SK-N-SH (cell line): ENCODE results near the gene PHKB. TPM values are rescaled to one million over a fixed set of nuclear protein-coding genes. Genes with fewer than 3 reads are reported as not detected.
"Not testable (repeated sequence)": the region's sequence is repeated elsewhere in the genome, so short reads cannot be mapped to it uniquely, and the experiment has no call there.

Experiments
- CTCF ChIA-PET: fragments of 300-600, 350-600 bp; formaldehyde crosslinking; extraction: SDS; loops from one replicate; lab custom pipeline; 2021; lab: Yijun Ruan, JAX
- POLR2A ChIA-PET: fragments of 350-600 bp; sonication (Branson Sonifier 250); formaldehyde crosslinking; extraction: SDS; loops from one replicate; lab custom pipeline; 2020; ENCODE audit warnings: antibody characterized with exemption, inconsistent platforms; lab: Yijun Ruan, JAX
- DNase-seq: peaks from one replicate; pipeline ENCODE4 v3.0.0; 2012
- H2AFZ ChIP-seq: fragments of 200-600 bp; sonication (generic); 2 replicates; pipeline ENCODE4 v1.8.1; 2016; ENCODE audit warnings: antibody characterized with exemption, mild to moderate bottlenecking, low read depth
- H3F3A ChIP-seq: fragments of 200-600 bp; sonication (generic); replicated peaks from 2 replicates; pipeline ENCODE3; 2016; ENCODE audit warnings: antibody characterized with exemption, mild to moderate bottlenecking; ENCODE audit not compliant: insufficient read depth
- H3K27ac ChIP-seq, 2 experiments: fragments of 200-500 bp in 1 of 2; fragments of 200-600 bp in 1 of 2; sonication (Bioruptor generic) in 1 of 2; sonication (generic), shearing (Covaris generic) in 1 of 2; 2 replicates each; pipeline versions ENCODE4 v1.5.1 to v1.6.1; 2014 to 2016; ENCODE audit warnings: low read depth in 2 of 2, inconsistent platforms in 1 of 2, low read length in 1 of 2, mild to moderate bottlenecking in 1 of 2, mixed read lengths in 1 of 2
- H3K27me3 ChIP-seq: fragments of 200-600 bp; sonication (generic), shearing (Covaris generic); 2 replicates; pipeline ENCODE4 v1.6.1; 2016; ENCODE audit warnings: mixed run types; ENCODE audit not compliant: insufficient read depth
- H3K36me3 ChIP-seq, 2 experiments: fragments of 200-500 bp in 1 of 2; fragments of 200-600 bp in 1 of 2; sonication (Bioruptor generic) in 1 of 2; sonication (generic) in 1 of 2; replicated peaks in 1 of 2; 2 replicates each; pipeline versions ENCODE3 to v1.5.1; 2014 to 2016; ENCODE audit warnings: low read length in 1 of 2, mild to moderate bottlenecking in 1 of 2; ENCODE audit not compliant: insufficient read depth in 2 of 2, control insufficient read depth in 1 of 2
- H3K4me1 ChIP-seq, 2 experiments: fragments of 200-500 bp in 1 of 2; fragments of 200-600 bp in 1 of 2; sonication (Bioruptor generic) in 1 of 2; sonication (generic), shearing (Covaris generic) in 1 of 2; 2 replicates each; pipeline versions ENCODE4 v1.5.1 to v1.6.1; 2014 to 2016; ENCODE audit warnings: low read depth in 1 of 2, low read length in 1 of 2, mixed run types in 1 of 2; ENCODE audit not compliant: insufficient read depth in 2 of 2, control insufficient read depth in 1 of 2
- H3K4me2 ChIP-seq: fragments of 200-600 bp; sonication (generic), shearing (Covaris generic); 2 replicates; pipeline ENCODE4 v1.6.1; 2017; ENCODE audit warnings: mixed run types
- H3K4me3 ChIP-seq, 2 experiments: fragments of 200-500 bp in 1 of 2; fragments of 200-600 bp in 1 of 2; sonication (Bioruptor generic) in 1 of 2; sonication (generic), shearing (Covaris generic) in 1 of 2; 2 replicates each; pipeline versions ENCODE4 v1.5.1 to v1.8.1; 2014 to 2016; ENCODE audit warnings: low read depth in 2 of 2, inconsistent platforms in 1 of 2, low read length in 1 of 2, mild to moderate bottlenecking in 1 of 2, mixed read lengths in 1 of 2, moderate library complexity in 1 of 2
- H3K79me2 ChIP-seq: fragments of 200-600 bp; sonication (generic); 2 replicates; pipeline ENCODE4 v1.8.1; 2017; ENCODE audit warnings: mild to moderate bottlenecking; ENCODE audit not compliant: insufficient read depth
- H3K9ac ChIP-seq: fragments of 200-600 bp; sonication (generic); 2 replicates; pipeline ENCODE4 v1.6.1; 2017; ENCODE audit warnings: mixed run types
- H3K9me2 ChIP-seq: fragments of 200-600 bp; sonication (generic); 2 replicates; pipeline ENCODE4 v1.6.1; 2017; ENCODE audit warnings: mixed run types
- H3K9me3 ChIP-seq: fragments of 200-600 bp; sonication (generic); 2 replicates; pipeline ENCODE4 v1.6.1; 2017; ENCODE audit warnings: mixed run types, mild to moderate bottlenecking, moderate library complexity
- H4K20me1 ChIP-seq: fragments of 200-600 bp; sonication (generic); 2 replicates; pipeline ENCODE4 v1.6.1; 2017; ENCODE audit warnings: mild to moderate bottlenecking, mixed run types; ENCODE audit not compliant: insufficient read depth
- CHD2 ChIP-seq: fragments of 150-350 bp; IDR thresholded peaks from 2 replicates; pipeline ENCODE4 v1.6.1; 2018; ENCODE audit warnings: low read length; ENCODE audit not compliant: partially characterized antibody
- EP300 ChIP-seq, 2 experiments: IDR thresholded peaks; 2 replicates each; pipeline versions ENCODE4 v1.4.0 to v1.6.1; 2012; ENCODE audit warnings: borderline replicate concordance in 1 of 2, low read depth in 1 of 2, low read length in 1 of 2
- FOXJ3 ChIP-seq: sonication (generic); formaldehyde crosslinking; IDR thresholded peaks from 2 replicates; pipeline ENCODE4 v1.5.1; 2020; ENCODE audit warnings: mild to moderate bottlenecking, missing genetic modification reagents
- JUND ChIP-seq: IDR thresholded peaks from 2 replicates; pipeline ENCODE4 v1.4.0; 2012
- MEF2A ChIP-seq: IDR thresholded peaks from 2 replicates; pipeline ENCODE4 v1.4.0; 2012; ENCODE audit warnings: low read depth, borderline replicate concordance
- NFIC ChIP-seq: IDR thresholded peaks from 2 replicates; pipeline ENCODE4 v1.4.0; 2012; ENCODE audit warnings: borderline replicate concordance
- RAD21 ChIP-seq: IDR thresholded peaks from 2 replicates; pipeline ENCODE4 v1.6.1; 2012; ENCODE audit warnings: mild to moderate bottlenecking, low read length
- TCF12 ChIP-seq: IDR thresholded peaks from 2 replicates; pipeline ENCODE4 v1.4.0; 2012
- TEAD4 ChIP-seq: IDR thresholded peaks from 2 replicates; pipeline ENCODE4 v1.4.0; 2012; ENCODE audit warnings: mild to moderate bottlenecking, borderline replicate concordance; ENCODE audit not compliant: insufficient read depth
- WGBS: methylation state at CpG from one replicate; pipeline ENCODE4 v1.1.6; 2017; ENCODE audit warnings: low lambda C conversion rate; 5-methylcytosine and 5-hydroxymethylcytosine counted together
- polyA plus RNA-seq, 3 experiments: library from polyadenylated mRNA; depleted of rRNA; stranded (reverse); fragments of >200 nt; gene quantifications; 2 replicates each; pipeline ENCODE4 v1.2.3, GENCODE V29; 2012
- TF ChIP-seq, protein P1 (sequence below): IDR thresholded peaks from 2 replicates; pipeline ENCODE4 v1.4.0; 2012; ENCODE audit warnings: low read depth, borderline replicate concordance
- TF ChIP-seq, protein P2 (sequence below): IDR thresholded peaks from 2 replicates; pipeline ENCODE4 v1.4.0; 2012; ENCODE audit warnings: low read depth, borderline replicate concordance
- TF ChIP-seq, protein P3 (sequence below): fragments of 200-600 bp; sonication (generic); IDR thresholded peaks from 2 replicates; pipeline ENCODE4 v1.6.1; 2017; ENCODE audit warnings: antibody characterized with exemption, mild to moderate bottlenecking, moderate library complexity
- TF ChIP-seq, protein P4 (sequence below): IDR thresholded peaks from 2 replicates; pipeline ENCODE4; 2012
- TF ChIP-seq, protein P5 (sequence below): fragments of 150-350 bp; IDR thresholded peaks from 2 replicates; pipeline ENCODE4 v1.6.1; 2016; ENCODE audit warnings: mild to moderate bottlenecking, low read depth, low read length

PHKB gene
- polyA plus RNA-seq, 1 of the 3 experiments (the other 2 are of a cell fraction): 20.8 TPM

DNA sequence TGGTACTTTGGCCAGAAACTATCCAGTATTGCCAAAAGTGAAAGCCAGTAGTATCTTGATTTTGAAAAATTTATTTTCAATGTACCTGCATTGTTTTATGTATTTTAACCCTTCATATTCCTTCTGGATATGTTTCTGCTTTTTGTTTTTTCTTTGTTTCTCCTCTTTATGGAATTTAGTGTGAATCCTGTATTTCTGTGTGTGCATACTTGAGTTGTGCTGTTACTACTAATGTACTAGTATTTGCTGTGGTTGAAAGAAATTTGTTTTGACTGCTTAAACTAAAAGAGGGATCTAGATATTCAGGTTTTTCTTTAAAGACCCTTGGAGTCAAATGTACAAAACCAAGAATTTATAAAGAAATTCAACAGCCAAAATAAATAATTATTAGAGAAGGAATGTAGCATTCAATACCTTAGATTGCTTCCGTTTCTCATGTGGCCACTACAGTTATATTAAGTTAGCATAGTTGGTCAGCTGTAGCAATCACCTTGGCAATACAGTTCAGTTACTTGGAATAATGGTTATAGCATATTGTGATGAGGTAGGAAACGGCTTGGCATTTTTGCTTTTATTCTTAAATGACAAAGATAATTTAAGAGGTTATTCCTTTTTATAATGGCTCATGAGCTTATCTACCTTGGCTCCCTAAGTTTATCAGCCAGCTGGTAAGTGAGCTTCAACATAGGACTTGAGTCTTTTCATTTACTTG lies 4.9 kb downstream of the PHKB start (continued):
- TF ChIP-seq, protein P1, sequence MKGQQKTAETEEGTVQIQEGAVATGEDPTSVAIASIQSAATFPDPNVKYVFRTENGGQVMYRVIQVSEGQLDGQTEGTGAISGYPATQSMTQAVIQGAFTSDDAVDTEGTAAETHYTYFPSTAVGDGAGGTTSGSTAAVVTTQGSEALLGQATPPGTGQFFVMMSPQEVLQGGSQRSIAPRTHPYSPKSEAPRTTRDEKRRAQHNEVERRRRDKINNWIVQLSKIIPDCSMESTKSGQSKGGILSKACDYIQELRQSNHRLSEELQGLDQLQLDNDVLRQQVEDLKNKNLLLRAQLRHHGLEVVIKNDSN: no peak
- TF ChIP-seq FOXJ3 (no peak), TCF12 (no peak), JUND (no peak)
- TF ChIP-seq, protein P2, sequence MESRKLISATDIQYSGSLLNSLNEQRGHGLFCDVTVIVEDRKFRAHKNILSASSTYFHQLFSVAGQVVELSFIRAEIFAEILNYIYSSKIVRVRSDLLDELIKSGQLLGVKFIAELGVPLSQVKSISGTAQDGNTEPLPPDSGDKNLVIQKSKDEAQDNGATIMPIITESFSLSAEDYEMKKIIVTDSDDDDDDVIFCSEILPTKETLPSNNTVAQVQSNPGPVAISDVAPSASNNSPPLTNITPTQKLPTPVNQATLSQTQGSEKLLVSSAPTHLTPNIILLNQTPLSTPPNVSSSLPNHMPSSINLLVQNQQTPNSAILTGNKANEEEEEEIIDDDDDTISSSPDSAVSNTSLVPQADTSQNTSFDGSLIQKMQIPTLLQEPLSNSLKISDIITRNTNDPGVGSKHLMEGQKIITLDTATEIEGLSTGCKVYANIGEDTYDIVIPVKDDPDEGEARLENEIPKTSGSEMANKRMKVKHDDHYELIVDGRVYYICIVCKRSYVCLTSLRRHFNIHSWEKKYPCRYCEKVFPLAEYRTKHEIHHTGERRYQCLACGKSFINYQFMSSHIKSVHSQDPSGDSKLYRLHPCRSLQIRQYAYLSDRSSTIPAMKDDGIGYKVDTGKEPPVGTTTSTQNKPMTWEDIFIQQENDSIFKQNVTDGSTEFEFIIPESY: no peak
- TF ChIP-seq, protein P3, sequence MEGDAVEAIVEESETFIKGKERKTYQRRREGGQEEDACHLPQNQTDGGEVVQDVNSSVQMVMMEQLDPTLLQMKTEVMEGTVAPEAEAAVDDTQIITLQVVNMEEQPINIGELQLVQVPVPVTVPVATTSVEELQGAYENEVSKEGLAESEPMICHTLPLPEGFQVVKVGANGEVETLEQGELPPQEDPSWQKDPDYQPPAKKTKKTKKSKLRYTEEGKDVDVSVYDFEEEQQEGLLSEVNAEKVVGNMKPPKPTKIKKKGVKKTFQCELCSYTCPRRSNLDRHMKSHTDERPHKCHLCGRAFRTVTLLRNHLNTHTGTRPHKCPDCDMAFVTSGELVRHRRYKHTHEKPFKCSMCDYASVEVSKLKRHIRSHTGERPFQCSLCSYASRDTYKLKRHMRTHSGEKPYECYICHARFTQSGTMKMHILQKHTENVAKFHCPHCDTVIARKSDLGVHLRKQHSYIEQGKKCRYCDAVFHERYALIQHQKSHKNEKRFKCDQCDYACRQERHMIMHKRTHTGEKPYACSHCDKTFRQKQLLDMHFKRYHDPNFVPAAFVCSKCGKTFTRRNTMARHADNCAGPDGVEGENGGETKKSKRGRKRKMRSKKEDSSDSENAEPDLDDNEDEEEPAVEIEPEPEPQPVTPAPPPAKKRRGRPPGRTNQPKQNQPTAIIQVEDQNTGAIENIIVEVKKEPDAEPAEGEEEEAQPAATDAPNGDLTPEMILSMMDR: no peak

DNA sequence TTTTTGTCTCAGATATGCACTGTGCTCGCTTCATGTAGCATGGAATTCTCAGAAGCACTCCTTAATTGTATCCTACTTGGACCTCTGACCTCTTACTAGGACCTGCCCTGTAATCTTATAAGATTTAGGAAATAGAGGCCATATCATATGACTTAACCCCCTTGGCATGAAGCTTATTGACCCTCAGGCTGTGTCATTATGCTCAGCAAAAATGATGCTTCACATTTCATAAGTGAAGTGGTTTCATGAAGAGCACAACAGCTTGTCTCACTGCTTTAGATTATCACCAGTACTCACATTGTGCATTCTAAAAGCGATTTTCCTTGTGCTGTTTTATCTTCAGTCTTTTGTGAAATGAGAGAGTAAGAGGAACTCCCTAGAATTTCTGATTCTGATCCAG lies 6.4 kb downstream of the PHKB start:
- 92% methylated on average over 2 of the region's 2 CpGs for WGBS
- ChIA-PET CTCF (no interaction called here), POLR2A (interaction anchor here (0.6 kb wide), 1 partner anchor 36 kb away, joined by 3 read pairs; no protein-coding TSS in a partner anchor)
- no peaks in the 10 kb centered on the region for H3K9me2 ChIP-seq
- no peak overlapping the region for H3K4me3 ChIP-seq
- DNase-seq: no peak
- no peak overlapping the region for H3K9ac ChIP-seq
- H3K9me3 ChIP-seq: no peaks in the 10 kb centered on the region
- H3K27me3 ChIP-seq: no peaks in the 10 kb centered on the region
- H3F3A ChIP-seq: no peaks in the 10 kb centered on the region
- H3K27ac ChIP-seq: no peak overlapping the region
- H3K36me3 ChIP-seq: peaks cover 4% of the 10 kb centered on the region in 2 experiments
- no peak overlapping the region for H3K4me2 ChIP-seq
- H3K4me1 ChIP-seq: peaks cover 19 to 30% of the 10 kb centered on the region in 2 experiments; a peak in 3 of 4 replicates
- TF ChIP-seq MEF2A (no peak), RAD21 (no peak), NFIC (no peak), EP300 (IDR thresholded peaks at IDR 0.05; ENCODE audit: borderline replicate concordance in 1 of 2, low read depth in 1 of 2, low read length in 1 of 2) (no peak), TEAD4 (no peak), CHD2 (no peak)
- TF ChIP-seq, protein P2: no peak
- TF ChIP-seq, protein P4, sequence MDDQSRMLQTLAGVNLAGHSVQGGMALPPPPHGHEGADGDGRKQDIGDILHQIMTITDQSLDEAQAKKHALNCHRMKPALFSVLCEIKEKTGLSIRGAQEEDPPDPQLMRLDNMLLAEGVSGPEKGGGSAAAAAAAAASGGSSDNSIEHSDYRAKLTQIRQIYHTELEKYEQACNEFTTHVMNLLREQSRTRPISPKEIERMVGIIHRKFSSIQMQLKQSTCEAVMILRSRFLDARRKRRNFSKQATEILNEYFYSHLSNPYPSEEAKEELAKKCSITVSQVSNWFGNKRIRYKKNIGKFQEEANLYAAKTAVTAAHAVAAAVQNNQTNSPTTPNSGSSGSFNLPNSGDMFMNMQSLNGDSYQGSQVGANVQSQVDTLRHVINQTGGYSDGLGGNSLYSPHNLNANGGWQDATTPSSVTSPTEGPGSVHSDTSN: no peak
- TF ChIP-seq, protein P5, sequence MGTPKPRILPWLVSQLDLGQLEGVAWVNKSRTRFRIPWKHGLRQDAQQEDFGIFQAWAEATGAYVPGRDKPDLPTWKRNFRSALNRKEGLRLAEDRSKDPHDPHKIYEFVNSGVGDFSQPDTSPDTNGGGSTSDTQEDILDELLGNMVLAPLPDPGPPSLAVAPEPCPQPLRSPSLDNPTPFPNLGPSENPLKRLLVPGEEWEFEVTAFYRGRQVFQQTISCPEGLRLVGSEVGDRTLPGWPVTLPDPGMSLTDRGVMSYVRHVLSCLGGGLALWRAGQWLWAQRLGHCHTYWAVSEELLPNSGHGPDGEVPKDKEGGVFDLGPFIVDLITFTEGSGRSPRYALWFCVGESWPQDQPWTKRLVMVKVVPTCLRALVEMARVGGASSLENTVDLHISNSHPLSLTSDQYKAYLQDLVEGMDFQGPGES: no peak
- peaks cover 52% of the 10 kb centered on the region for H3K79me2 ChIP-seq
- H2AFZ ChIP-seq: no peak overlapping the region
- H4K20me1 ChIP-seq: no peaks in the 10 kb centered on the region

DNA sequence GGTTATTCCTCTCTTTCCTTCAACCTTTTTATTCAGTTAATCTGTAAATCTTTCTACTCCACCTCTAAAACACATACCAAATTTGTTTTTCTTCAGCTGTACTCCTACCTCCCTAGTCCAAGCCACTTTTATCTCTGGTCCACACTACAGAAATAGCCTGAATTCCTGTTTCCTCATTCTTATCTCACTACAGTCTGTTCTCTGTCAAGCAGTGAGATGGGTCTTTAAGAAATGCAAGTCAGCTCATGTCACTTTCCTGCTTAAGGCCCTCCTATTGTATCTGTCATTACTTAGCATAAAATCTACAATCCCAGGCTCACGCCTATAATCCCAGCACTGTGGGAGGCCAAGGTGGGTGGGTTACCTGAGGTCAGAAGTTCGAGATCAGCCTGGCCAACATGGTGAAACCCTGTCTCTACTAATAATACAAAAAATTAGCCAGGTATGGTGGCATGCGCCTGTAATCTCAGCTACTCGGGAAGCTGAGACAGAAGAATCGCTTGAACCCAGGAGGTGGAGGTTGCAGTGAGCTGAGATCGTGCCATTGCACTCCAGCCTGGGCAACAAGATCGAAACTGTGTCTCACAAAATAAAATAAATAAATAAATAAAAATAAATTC lies 7.0 kb downstream of the PHKB start:
- H3K9ac ChIP-seq, DNase-seq, H3K4me3 ChIP-seq, H4K20me1 ChIP-seq, H3K4me2 ChIP-seq, H2AFZ ChIP-seq, H3K9me3 ChIP-seq, H3K27ac ChIP-seq, H3K9me2 ChIP-seq, H3K27me3 ChIP-seq, H3K36me3 ChIP-seq, H3F3A ChIP-seq: not testable (repeated sequence)
- Histone ChIP-seq H3K79me2 (peaks cover 45% of the 10 kb centered on the region), H3K4me1 (peaks cover 12 to 24% of the 10 kb centered on the region in 2 experiments; a peak in 3 of 4 replicates)
- ChIA-PET POLR2A (interaction anchor here (0.6 to 0.9 kb wide), 2 partner anchors 36 to 39 kb away, joined by 3 to 4 read pairs; no protein-coding TSS in a partner anchor), CTCF (interaction anchor here (1.0 to 2.1 kb wide), 2 partner anchors 10 to 587 kb away, joined by 4 to 7 read pairs; no protein-coding TSS in a partner anchor)
- WGBS: 92% methylated on average over 7 of the region's 7 CpGs
